GM12878 (cell line): ENCODE data around the gene ACOT6. TPM values are rescaled to one million over a fixed set of nuclear protein-coding genes. Genes with fewer than 3 reads are reported as not detected.

Experiments used
- ATAC-seq: fragments of 200-7000 bp; cut with Tn5 transposase; 3 replicates; pipeline ENCODE4 v1.9.1; 2020; ENCODE audit warnings: mild to moderate bottlenecking, moderate library complexity
- BruUV-seq: library from RNA; stranded (reverse); fragments of 400-500 nt; replicated peaks from 2 replicates; lab custom pipeline; 2021; lab: Mats Ljungman, UMichigan
- CTCF ChIA-PET: fragments of 300-600 bp; sonication (Branson Sonifier 250); formaldehyde crosslinking; extraction: SDS; loops from one replicate; lab custom pipeline; 2021; ENCODE audit warnings: inconsistent platforms; lab: Yijun Ruan, JAX
- POLR2A ChIA-PET: fragments of 350-600 bp; formaldehyde crosslinking; extraction: SDS; loops from one replicate; lab custom pipeline; 2021; ENCODE audit warnings: inconsistent platforms; lab: Charles Lee
- RAD21 ChIA-PET: fragments of 300-600 bp; sonication (Branson Sonifier 250); formaldehyde crosslinking; loops from one replicate; lab custom pipeline; 2023; ENCODE audit warnings: antibody characterized with exemption; ENCODE audit not compliant: unreplicated experiment; lab: Charles Lee
- SMC1A ChIA-PET: fragments of 300-600 bp; sonication (Branson Sonifier 250); formaldehyde crosslinking; loops from one replicate; lab custom pipeline; 2023; ENCODE audit not compliant: unreplicated experiment, uncharacterized antibody; lab: Charles Lee
- DNase-seq: peaks from one replicate; pipeline ENCODE4 v3.0.0-alpha.2; 2011; ENCODE audit warnings: low read depth, low spot score
- FAIRE-seq: peaks from 3 replicates; lab custom pipeline; 2011; peaks lifted over from hg19 to GRCh38; lab: Jason Lieb, UNC
- H2AFZ ChIP-seq: 2 replicates; pipeline ENCODE4 v1.6.0; 2011; ENCODE audit warnings: low read depth, low read length, control low read depth; ENCODE audit not compliant: control insufficient read depth
- H3K27ac ChIP-seq: 2 replicates; pipeline ENCODE4 v1.5.1; 2011; ENCODE audit warnings: control low read depth; ENCODE audit not compliant: control insufficient read depth, insufficient read depth
- H3K27me3 ChIP-seq, 2 experiments: replicated peaks in 1 of 2; 2 replicates each; pipeline versions ENCODE4 v1.6.0 to v1.6.1; 2011; ENCODE audit warnings: low read length in 1 of 2; ENCODE audit not compliant: control insufficient read depth in 2 of 2, insufficient read depth in 2 of 2
- H3K36me3 ChIP-seq, 2 experiments: 2 replicates each; pipeline ENCODE4 v1.5.1; 2011; ENCODE audit warnings: low read length in 1 of 2; ENCODE audit not compliant: control insufficient read depth in 2 of 2, insufficient read depth in 2 of 2
- H3K4me1 ChIP-seq: 2 replicates; pipeline ENCODE4 v1.6.1; 2011; ENCODE audit warnings: mild to moderate bottlenecking, low read length, moderate library complexity, mixed read lengths; ENCODE audit not compliant: control insufficient read depth, insufficient read depth
- H3K4me2 ChIP-seq: 2 replicates; pipeline ENCODE4 v1.6.0; 2011; ENCODE audit warnings: control low read depth; ENCODE audit not compliant: control insufficient read depth, insufficient read depth
- H3K4me3 ChIP-seq: fragments of 200-600 bp; sonication (generic); 2 replicates; pipeline ENCODE4 v1.5.1; 2016
- H3K79me2 ChIP-seq: 2 replicates; pipeline ENCODE4 v1.6.0; 2011; ENCODE audit warnings: low read length; ENCODE audit not compliant: control insufficient read depth, insufficient read depth
- H3K9ac ChIP-seq: 2 replicates; pipeline ENCODE4 v1.8.0; 2011; ENCODE audit warnings: low read length, control low read depth, mixed read lengths; ENCODE audit not compliant: control insufficient read depth, insufficient read depth
- H3K9me3 ChIP-seq: replicated peaks from 3 replicates; pipeline ENCODE4 v1.5.1; 2011; ENCODE audit warnings: mild to moderate bottlenecking, low read length; ENCODE audit not compliant: control insufficient read depth, insufficient read depth
- H4K20me1 ChIP-seq: 2 replicates; pipeline ENCODE4 v1.6.0; 2011; ENCODE audit not compliant: control insufficient read depth, insufficient read depth
- CBFB ChIP-seq: IDR thresholded peaks from 2 replicates; pipeline ENCODE4 v1.6.1; 2016; ENCODE audit warnings: antibody characterized with exemption, low read depth
- HDAC2 ChIP-seq: fragments of 200-600 bp; sonication (generic); IDR thresholded peaks from 2 replicates; pipeline ENCODE4 v1.6.1; 2017
- IKZF1 ChIP-seq: fragments of 450-650 bp; conservative IDR thresholded peaks from 2 replicates; pipeline ENCODE4 v1.6.1; 2017; ENCODE audit warnings: antibody characterized with exemption, mild to moderate bottlenecking
- KAT2A ChIP-seq: conservative IDR thresholded peaks from 2 replicates; pipeline ENCODE4 v1.6.1; 2011; ENCODE audit warnings: low read depth, low read length; ENCODE audit not compliant: control insufficient read depth
- SIX5 ChIP-seq: IDR thresholded peaks from 2 replicates; pipeline ENCODE4 v1.6.1; 2011; ENCODE audit warnings: mild to moderate bottlenecking, low read depth, low read length, moderate library complexity; ENCODE audit not compliant: severe bottlenecking
- ZNF384 ChIP-seq: IDR thresholded peaks from 2 replicates; pipeline ENCODE4 v1.6.1; 2012; ENCODE audit warnings: low read depth, mild to moderate bottlenecking, low read length, improper control_type of control experiment, borderline replicate concordance
- WGBS: methylation state at CpG from one replicate; pipeline ENCODE4 v1.1.6; 2016; ENCODE audit warnings: low lambda C conversion rate; ENCODE audit not compliant: insufficient replicate concordance, insufficient coverage; ENCODE audit errors: missing lambda C conversion rate; 5-methylcytosine and 5-hydroxymethylcytosine counted together
- in situ Hi-C: fragments of 300-500 bp; cut with MboI; formaldehyde crosslinking; loops from 9 replicates; pipeline ENCODE4 v1.14.3; 2018; ENCODE audit warnings: mixed read lengths
- intact Hi-C: fragments of 100-400 bp; cut with micrococcal nuclease; formaldehyde crosslinking; loops from one replicate; pipeline ENCODE4 v1.14.2; 2022; ENCODE audit not compliant: unreplicated experiment
- polyA plus RNA-seq, 11 experiments: library from polyadenylated mRNA; depleted of rRNA in 4 of 11; unstranded in 6 of 11; stranded (reverse) in 5 of 11; fragments of >200 nt; fragmentation: Nextera tagmentation in 4 of 11; fragmentation: Illumina TruSeq in 1 of 11; extraction: Ambion mirVana in 4 of 11; extraction: Trizol in 1 of 11; gene quantifications; 1 replicate in 1 of 11; 2 replicates in 10 of 11; pipeline versions ENCODE4 v1.2.1 to v1.2.3, GENCODE V29; 2011 to 2016; ENCODE audit warnings: inconsistent platforms in 2 of 11, missing spikeins in 2 of 11, low read depth in 1 of 11
- total RNA-seq, 4 experiments: library from RNA; depleted of rRNA in 3 of 4; stranded (reverse); fragments of >200 nt in 3 of 4; fragmentation: Illumina TruSeq in 1 of 4; extraction: Trizol in 1 of 4; gene quantifications; 2 replicates each; pipeline versions ENCODE4 v1.2.1 to v1.2.3, GENCODE V29; 2013 to 2021
- TF ChIP-seq, protein P1 (sequence below): fragments of 450-650 bp; IDR thresholded peaks from 2 replicates; pipeline ENCODE4 v1.6.1; 2016; ENCODE audit warnings: mild to moderate bottlenecking
- TF ChIP-seq, protein P2 (sequence below): fragments of 450-650 bp; IDR thresholded peaks from 2 replicates; pipeline ENCODE4 v1.6.1; 2017; ENCODE audit warnings: mild to moderate bottlenecking, moderate library complexity
- TF ChIP-seq, protein P3 (sequence below): fragments of 450-650 bp; conservative IDR thresholded peaks from 2 replicates; pipeline ENCODE4 v1.6.1; 2017; ENCODE audit warnings: mild to moderate bottlenecking, moderate library complexity

ACOT6 gene
- total and polyA plus RNA-seq, 10 of the 15 experiments (the other 5 are each of a cell fraction or from before 2014, with no cell fraction given): not detected

DNA sequence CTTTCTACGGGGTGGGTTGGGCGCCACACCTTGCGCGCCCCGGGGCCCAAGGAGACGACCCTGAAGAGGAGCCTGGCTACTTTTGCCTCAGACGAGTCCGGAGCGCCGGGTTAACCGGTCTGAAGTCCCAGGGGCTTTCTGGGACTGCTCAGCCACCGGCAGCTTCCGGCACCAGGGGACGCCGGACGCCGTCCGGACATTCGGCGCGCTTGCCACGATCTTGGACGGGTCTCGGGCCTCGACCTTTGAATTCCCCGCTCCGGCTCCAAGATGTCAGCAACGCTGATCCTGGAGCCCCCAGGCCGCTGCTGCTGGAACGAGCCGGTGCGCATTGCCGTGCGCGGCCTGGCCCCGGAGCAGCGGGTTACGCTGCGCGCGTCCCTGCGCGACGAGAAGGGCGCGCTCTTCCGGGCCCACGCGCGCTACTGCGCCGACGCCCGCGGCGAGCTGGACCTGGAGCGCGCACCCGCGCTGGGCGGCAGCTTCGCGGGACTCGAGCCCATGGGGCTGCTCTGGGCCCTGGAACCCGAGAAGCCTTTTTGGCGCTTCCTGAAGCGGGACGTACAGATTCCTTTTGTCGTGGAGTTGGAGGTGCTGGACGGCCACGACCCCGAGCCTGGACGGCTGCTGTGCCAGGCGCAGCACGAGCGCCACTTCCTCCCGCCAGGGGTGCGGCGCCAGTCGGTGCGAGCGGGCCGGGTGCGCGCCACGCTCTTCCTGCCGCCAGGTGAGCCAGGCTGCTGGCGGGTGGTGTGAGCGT, 20.4 kb upstream of the ACOT6 start, which contains the start of gene ACOT4 (continued):
- TF ChIP-seq, protein P1, sequence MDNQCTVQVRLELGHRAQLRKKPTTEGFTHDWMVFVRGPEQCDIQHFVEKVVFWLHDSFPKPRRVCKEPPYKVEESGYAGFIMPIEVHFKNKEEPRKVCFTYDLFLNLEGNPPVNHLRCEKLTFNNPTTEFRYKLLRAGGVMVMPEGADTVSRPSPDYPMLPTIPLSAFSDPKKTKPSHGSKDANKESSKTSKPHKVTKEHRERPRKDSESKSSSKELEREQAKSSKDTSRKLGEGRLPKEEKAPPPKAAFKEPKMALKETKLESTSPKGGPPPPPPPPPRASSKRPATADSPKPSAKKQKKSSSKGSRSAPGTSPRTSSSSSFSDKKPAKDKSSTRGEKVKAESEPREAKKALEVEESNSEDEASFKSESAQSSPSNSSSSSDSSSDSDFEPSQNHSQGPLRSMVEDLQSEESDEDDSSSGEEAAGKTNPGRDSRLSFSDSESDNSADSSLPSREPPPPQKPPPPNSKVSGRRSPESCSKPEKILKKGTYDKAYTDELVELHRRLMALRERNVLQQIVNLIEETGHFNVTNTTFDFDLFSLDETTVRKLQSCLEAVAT: no peak
- no peak for TF ChIP-seq ZNF384
- TF ChIP-seq IKZF1: peak; percentile 96

DNA sequence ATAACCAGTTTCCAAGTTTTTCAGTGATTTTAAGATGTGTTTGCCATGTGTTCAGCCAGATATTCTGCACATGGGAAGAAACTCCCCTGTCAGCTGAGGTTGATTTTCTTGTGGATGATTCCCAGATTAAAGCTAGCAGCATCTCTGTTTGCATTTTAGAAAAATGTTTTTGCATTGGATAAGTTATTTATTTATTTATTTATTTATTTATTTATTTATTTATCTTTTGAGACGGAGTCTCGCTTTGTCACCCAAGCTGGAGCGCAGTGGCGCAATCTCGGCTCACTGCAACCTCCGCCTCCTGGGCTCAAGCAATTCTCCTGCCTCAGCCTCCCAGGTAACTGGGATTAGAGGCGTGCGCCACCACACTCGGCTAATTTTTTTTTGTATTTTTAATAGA, 17.8 kb upstream of the ACOT6 start:
- no peak overlapping the region for H3K4me3 ChIP-seq
- ChIA-PET CTCF (interaction anchor here (1.9 kb wide), 2 partner anchors 24 to 85 kb away, joined by 4 to 5 read pairs; no protein-coding TSS in a partner anchor), POLR2A (interaction anchor here (0.6 kb wide), 1 partner anchor 543 kb away, joined by 3 read pairs; no protein-coding TSS in a partner anchor), SMC1A (no interaction called here), RAD21 (no interaction called here)
- H3K36me3 ChIP-seq: no peaks in the 10 kb centered on the region
- no peaks in the 10 kb centered on the region for H3K4me1 ChIP-seq
- FAIRE-seq (no peak), ATAC-seq (no peak), DNase-seq (no peak)
- no peak overlapping the region for H3K4me2 ChIP-seq
- no peaks in the 10 kb centered on the region for H4K20me1 ChIP-seq
- WGBS: 93% methylated on average over 9 of the region's 9 CpGs
- H3K9ac ChIP-seq: no peak overlapping the region
- no TSS peak for BruUV-seq
- intact Hi-C loops (no loop called here), in situ Hi-C loops (no loop called here)
- no peaks in the 10 kb centered on the region for H3K9me3 ChIP-seq
- no peak overlapping the region for H3K27ac ChIP-seq
- no peak overlapping the region for H2AFZ ChIP-seq
- no peaks in the 10 kb centered on the region for H3K27me3 ChIP-seq
- TF ChIP-seq CBFB (no peak), SIX5 (no peak), HDAC2 (no peak), KAT2A (no peak)
- TF ChIP-seq, protein P2, sequence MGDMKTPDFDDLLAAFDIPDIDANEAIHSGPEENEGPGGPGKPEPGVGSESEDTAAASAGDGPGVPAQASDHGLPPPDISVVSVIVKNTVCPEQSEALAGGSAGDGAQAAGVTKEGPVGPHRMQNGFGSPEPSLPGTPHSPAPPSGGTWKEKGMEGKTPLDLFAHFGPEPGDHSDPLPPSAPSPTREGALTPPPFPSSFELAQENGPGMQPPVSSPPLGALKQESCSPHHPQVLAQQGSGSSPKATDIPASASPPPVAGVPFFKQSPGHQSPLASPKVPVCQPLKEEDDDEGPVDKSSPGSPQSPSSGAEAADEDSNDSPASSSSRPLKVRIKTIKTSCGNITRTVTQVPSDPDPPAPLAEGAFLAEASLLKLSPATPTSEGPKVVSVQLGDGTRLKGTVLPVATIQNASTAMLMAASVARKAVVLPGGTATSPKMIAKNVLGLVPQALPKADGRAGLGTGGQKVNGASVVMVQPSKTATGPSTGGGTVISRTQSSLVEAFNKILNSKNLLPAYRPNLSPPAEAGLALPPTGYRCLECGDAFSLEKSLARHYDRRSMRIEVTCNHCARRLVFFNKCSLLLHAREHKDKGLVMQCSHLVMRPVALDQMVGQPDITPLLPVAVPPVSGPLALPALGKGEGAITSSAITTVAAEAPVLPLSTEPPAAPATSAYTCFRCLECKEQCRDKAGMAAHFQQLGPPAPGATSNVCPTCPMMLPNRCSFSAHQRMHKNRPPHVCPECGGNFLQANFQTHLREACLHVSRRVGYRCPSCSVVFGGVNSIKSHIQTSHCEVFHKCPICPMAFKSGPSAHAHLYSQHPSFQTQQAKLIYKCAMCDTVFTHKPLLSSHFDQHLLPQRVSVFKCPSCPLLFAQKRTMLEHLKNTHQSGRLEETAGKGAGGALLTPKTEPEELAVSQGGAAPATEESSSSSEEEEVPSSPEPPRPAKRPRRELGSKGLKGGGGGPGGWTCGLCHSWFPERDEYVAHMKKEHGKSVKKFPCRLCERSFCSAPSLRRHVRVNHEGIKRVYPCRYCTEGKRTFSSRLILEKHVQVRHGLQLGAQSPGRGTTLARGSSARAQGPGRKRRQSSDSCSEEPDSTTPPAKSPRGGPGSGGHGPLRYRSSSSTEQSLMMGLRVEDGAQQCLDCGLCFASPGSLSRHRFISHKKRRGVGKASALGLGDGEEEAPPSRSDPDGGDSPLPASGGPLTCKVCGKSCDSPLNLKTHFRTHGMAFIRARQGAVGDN: no peak
- TF ChIP-seq, protein P3, sequence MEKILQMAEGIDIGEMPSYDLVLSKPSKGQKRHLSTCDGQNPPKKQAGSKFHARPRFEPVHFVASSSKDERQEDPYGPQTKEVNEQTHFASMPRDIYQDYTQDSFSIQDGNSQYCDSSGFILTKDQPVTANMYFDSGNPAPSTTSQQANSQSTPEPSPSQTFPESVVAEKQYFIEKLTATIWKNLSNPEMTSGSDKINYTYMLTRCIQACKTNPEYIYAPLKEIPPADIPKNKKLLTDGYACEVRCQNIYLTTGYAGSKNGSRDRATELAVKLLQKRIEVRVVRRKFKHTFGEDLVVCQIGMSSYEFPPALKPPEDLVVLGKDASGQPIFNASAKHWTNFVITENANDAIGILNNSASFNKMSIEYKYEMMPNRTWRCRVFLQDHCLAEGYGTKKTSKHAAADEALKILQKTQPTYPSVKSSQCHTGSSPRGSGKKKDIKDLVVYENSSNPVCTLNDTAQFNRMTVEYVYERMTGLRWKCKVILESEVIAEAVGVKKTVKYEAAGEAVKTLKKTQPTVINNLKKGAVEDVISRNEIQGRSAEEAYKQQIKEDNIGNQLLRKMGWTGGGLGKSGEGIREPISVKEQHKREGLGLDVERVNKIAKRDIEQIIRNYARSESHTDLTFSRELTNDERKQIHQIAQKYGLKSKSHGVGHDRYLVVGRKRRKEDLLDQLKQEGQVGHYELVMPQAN: no peak
- no peaks in the 10 kb centered on the region for H3K79me2 ChIP-seq
